Neural crest cell (in vitro differentiated cells): ENCODE measurements around the gene RARA. TPM values are rescaled to one million over a fixed set of nuclear protein-coding genes. Genes with fewer than 3 reads are reported as not detected.
"Not testable (repeated sequence)": the region's sequence is repeated elsewhere in the genome, so short reads cannot be mapped to it uniquely, and the experiment has no call there.

Experiments
- DNase-seq: peaks from one replicate; pipeline ENCODE4 v3.0.0; 2021; ENCODE audit warnings: low read depth, mixed read lengths, low spot score
- H3K27ac Mint-ChIP-seq: one replicate; pipeline ENCODE4 v1.8.0; 2021; ENCODE audit warnings: mild to moderate bottlenecking, mixed read lengths; ENCODE audit not compliant: unreplicated experiment
- H3K27me3 Mint-ChIP-seq: 2 replicates; pipeline ENCODE4 v1.8.0; 2021; ENCODE audit warnings: low read depth, mild to moderate bottlenecking, mixed read lengths
- H3K36me3 Mint-ChIP-seq: 2 replicates; pipeline ENCODE4 v1.8.0; 2021; ENCODE audit warnings: low read depth, mild to moderate bottlenecking, mixed read lengths
- H3K4me1 Mint-ChIP-seq: 2 replicates; pipeline ENCODE4 v1.8.0; 2021; ENCODE audit warnings: mixed read lengths
- H3K4me3 Mint-ChIP-seq: one replicate; pipeline ENCODE4 v1.8.0; 2021; ENCODE audit warnings: mild to moderate bottlenecking, mixed read lengths
- H3K9me3 Mint-ChIP-seq: 2 replicates; pipeline ENCODE4 v1.8.0; 2021; ENCODE audit warnings: mixed read lengths
- CTCF ChIP-seq: fragments of 200-600 bp; sonication (generic); conservative IDR thresholded peaks from 2 replicates; pipeline ENCODE4 v1.5.0; 2021; ENCODE audit warnings: antibody characterized with exemption, mild to moderate bottlenecking
- total RNA-seq: library from RNA; stranded (reverse); gene quantifications from 2 replicates; pipeline ENCODE4 v1.2.1, GENCODE V29; 2021

The RARA gene
- total RNA-seq, 1 donor from 2014 or later: 25.9 TPM

GRCh38 chr17:40298726-40299125, 10.3 kb upstream of the RARA start:
- Mint-ChIP-seq H3K4me1 (peaks cover 15% of the 10 kb centered on the region), H3K36me3 (peaks cover 9% of the 10 kb centered on the region), H3K9me3 (no peaks in the 10 kb centered on the region), H3K4me3 (no peak overlapping the region), H3K27me3 (no peaks in the 10 kb centered on the region), H3K27ac (no peak overlapping the region)
- DNase-seq: no peak
- no peak for TF ChIP-seq CTCF

- not testable (repeated sequence) for H3K36me3 Mint-ChIP-seq, DNase-seq, H3K27me3 Mint-ChIP-seq, H3K9me3 Mint-ChIP-seq, H3K27ac Mint-ChIP-seq, H3K4me3 Mint-ChIP-seq
- peaks cover 15% of the 10 kb centered on the region for H3K4me1 Mint-ChIP-seq
These were observed 9.7 kb upstream of the RARA start for GRCh38 chr17:40299159-40299757.

DNA sequence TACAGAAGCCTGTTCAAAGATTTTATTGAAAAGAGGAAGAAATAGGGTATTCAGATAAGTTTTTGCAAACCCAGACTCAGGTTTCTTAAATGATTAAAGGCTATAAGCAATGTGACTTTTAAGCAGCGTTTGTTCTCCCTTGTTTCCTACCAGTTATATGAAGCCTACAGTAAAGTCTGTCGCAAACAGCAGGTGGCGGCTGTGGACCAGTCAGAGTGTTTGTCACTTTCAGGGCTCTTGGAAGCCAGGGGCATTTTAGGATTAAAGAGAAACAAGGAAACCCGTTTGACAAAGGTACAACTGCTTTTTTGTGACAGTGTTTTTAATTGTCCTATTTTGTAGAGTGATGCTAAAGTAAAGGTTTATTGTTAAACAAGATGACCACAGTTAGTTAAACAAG, 7.7 kb upstream of the RARA start:
- H3K4me3 Mint-ChIP-seq: no peak overlapping the region
- peaks cover 15% of the 10 kb centered on the region for H3K4me1 Mint-ChIP-seq
- H3K27me3 Mint-ChIP-seq: no peaks in the 10 kb centered on the region
- TF ChIP-seq CTCF: peak; percentile 55
- DNase-seq: no peak
- H3K36me3 Mint-ChIP-seq: peaks cover 6% of the 10 kb centered on the region
- no peak overlapping the region for H3K27ac Mint-ChIP-seq
- H3K9me3 Mint-ChIP-seq: no peaks in the 10 kb centered on the region

GRCh38 chr17:40303009-40303657, 5.8 kb upstream of the RARA start:
- Mint-ChIP-seq H3K27me3 (no peaks in the 10 kb centered on the region), H3K27ac (no peak overlapping the region), H3K9me3 (no peaks in the 10 kb centered on the region), H3K4me3 (peak overlapping the region; percentile 8), H3K36me3 (peaks cover 2% of the 10 kb centered on the region), H3K4me1 (peaks cover 8% of the 10 kb centered on the region)
- peak; percentile 53 for DNase-seq
- TF ChIP-seq CTCF: peak; percentile 78

DNA sequence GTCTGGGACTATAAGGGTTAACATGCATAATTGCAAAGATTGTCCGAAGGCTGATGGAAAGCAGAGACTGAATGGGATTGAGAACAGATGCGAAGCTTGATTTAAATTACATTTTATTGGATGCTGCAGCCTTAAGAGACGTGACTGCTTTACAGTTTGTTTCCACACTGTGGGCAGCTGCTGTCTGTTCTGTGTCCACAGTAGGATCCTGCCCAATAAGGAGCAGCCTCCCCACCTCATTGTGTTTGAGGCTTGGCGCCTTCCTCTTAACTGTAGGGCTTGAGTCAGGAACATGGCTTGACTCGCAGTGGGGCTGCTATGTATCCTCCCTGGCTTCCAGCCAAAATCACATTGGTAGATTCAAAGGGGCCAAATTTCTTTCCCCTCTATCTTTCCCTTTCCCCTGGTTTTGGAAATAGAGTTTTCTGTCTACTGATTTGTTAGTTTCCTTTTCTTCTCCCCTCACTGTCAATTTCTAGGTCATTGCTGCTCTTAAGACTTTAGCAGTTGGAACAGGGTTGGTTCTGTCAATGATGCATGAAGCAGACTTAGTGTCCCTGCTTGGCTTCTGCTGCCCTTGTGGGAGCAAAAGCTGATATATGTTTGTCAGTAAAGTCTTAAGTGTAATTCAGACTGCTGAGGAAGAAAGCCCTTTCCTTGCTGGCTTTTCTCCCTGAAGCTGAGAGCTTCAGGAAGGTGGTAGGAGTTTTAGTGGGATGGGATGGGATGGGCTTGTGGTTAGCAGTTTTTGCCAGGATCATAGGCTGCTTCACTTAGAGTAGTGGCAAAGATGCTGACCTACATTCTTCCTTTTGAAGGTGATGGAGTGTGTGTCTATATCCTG, 5.0 kb upstream of the RARA start:
- Mint-ChIP-seq H3K36me3 (peaks cover 2% of the 10 kb centered on the region), H3K4me3 (no peak overlapping the region), H3K27ac (no peak overlapping the region), H3K27me3 (no peaks in the 10 kb centered on the region), H3K4me1 (peaks cover 8% of the 10 kb centered on the region), H3K9me3 (no peaks in the 10 kb centered on the region)
- no peak for TF ChIP-seq CTCF
- no peak for DNase-seq

- H3K27ac Mint-ChIP-seq, H3K36me3 Mint-ChIP-seq, H3K9me3 Mint-ChIP-seq, DNase-seq, H3K4me3 Mint-ChIP-seq, H3K4me1 Mint-ChIP-seq, H3K27me3 Mint-ChIP-seq: not testable (repeated sequence)
These were observed 4.5 kb upstream of the RARA start for GRCh38 chr17:40304552-40304863.

DNA sequence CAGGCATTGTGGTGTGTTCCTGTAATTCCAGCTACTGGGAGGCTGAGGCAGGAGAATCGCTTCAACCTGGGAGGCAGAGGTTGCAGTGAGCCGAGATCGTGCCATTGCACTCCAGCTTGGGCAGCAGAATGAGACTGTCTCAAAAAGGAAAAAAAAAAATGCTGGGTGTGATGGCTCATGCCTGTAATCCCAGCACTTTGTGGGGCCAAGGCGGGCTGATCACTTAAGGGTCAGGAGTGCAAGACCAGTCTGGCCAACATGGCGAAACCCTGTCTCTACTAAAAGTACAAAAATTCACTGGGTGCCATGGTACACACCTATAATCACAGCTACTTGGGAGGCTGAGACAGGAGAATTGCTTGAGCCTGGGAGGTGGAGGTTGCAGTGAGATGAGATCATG, 4.1 kb upstream of the RARA start:
- not testable (repeated sequence) for DNase-seq, H3K9me3 Mint-ChIP-seq, H3K36me3 Mint-ChIP-seq, H3K27ac Mint-ChIP-seq, H3K4me3 Mint-ChIP-seq, H3K4me1 Mint-ChIP-seq, H3K27me3 Mint-ChIP-seq
